B cell (primary cell): ENCODE data around the gene GULP1.

ENCODE experiments used
- CTCF ChIP-seq: fragments of 200-600 bp; IDR thresholded peaks from one replicate; pipeline ENCODE4 v1.8.0; 2022; ENCODE audit warnings: antibody characterized with exemption, mild to moderate bottlenecking
- EZH2 ChIP-seq: IDR thresholded peaks from 2 replicates; pipeline ENCODE4 v1.6.1; 2012; ENCODE audit warnings: borderline replicate concordance, low read depth, mild to moderate bottlenecking, moderate library complexity, low read length; ENCODE audit not compliant: insufficient read depth, poor library complexity, severe bottlenecking

- TF ChIP-seq CTCF (no peak), EZH2 (no peak)
These were observed 123.4 kb downstream of the GULP1 start for GRCh38 chr2:188414869-188415753.
